Esophagus muscularis mucosa (tissue), 4 donors: ENCODE measurements around the gene GLA. TPM values are rescaled to one million over a fixed set of nuclear protein-coding genes. Genes with fewer than 3 reads are reported as not detected.

Experiments
- DNase-seq: peaks from one replicate; pipeline ENCODE4 v3.0.0-alpha.2; 2017; ENCODE audit errors: extremely low spot score
- H3K27ac ChIP-seq, 4 donors: fragments of 200-600 bp; sonication (generic); replicated peaks in 1 of 4; 1 replicate in 3 of 4; 2 replicates in 1 of 4; pipeline ENCODE4 v1.5.1; 2016 to 2019; ENCODE audit warnings: mild to moderate bottlenecking in 1 of 4
- H3K27me3 ChIP-seq, 4 donors: fragments of 200-600 bp; sonication (generic); one replicate each; pipeline versions ENCODE4 v1.5.1 to v1.6.0; 2016 to 2019
- H3K36me3 ChIP-seq, 4 donors: fragments of 200-600 bp; sonication (generic); one replicate each; pipeline ENCODE4 v1.5.1; 2016 to 2019
- H3K4me1 ChIP-seq, 4 donors: fragments of 200-600 bp; sonication (generic); one replicate each; pipeline ENCODE4 v1.5.1; 2016 to 2019
- H3K4me3 ChIP-seq, 4 donors: fragments of 200-600 bp; sonication (generic); 1 replicate in 2 of 4; 2 replicates in 2 of 4; pipeline ENCODE4 v1.5.1; 2016 to 2019; ENCODE audit warnings: mild to moderate bottlenecking in 4 of 4, moderate library complexity in 1 of 4
- H3K9me3 ChIP-seq, 4 donors: fragments of 200-600 bp; sonication (generic); 1 replicate in 3 of 4; 2 replicates in 1 of 4; pipeline ENCODE4 v1.5.1; 2016 to 2019
- CTCF ChIP-seq, 3 experiments: fragments of 200-600 bp in 2 of 3; fragments of 450-650 bp in 1 of 3; sonication (generic) in 2 of 3; IDR thresholded peaks; one replicate each; pipeline ENCODE4 v1.5.1; 2017 to 2019; ENCODE audit warnings: antibody characterized with exemption in 3 of 3, mild to moderate bottlenecking in 2 of 3, moderate library complexity in 1 of 3
- EP300 ChIP-seq: sonication (generic); formaldehyde crosslinking; IDR thresholded peaks from one replicate; pipeline ENCODE4 v1.6.1; 2017; ENCODE audit warnings: antibody characterized with exemption
- POLR2A ChIP-seq: fragments of 450-650 bp; IDR thresholded peaks from one replicate; pipeline ENCODE4 v1.6.1; 2017; ENCODE audit warnings: antibody characterized with exemption, moderate library complexity, mild to moderate bottlenecking, low read depth
- POLR2AphosphoS5 ChIP-seq, 2 donors: sonication (generic); formaldehyde crosslinking; IDR thresholded peaks; one replicate each; pipeline ENCODE4 v1.6.1; 2017; ENCODE audit warnings: antibody characterized with exemption in 2 of 2
- WGBS: methylation state at CpG from one replicate; pipeline ENCODE4 v1.1.5; 2018; 5-methylcytosine and 5-hydroxymethylcytosine counted together
- intact Hi-C: fragments of 100-400 bp; cut with DNase I; formaldehyde crosslinking; loops from one replicate; pipeline ENCODE4 v1.15.1; 2023
- total RNA-seq, 4 donors: library from RNA; depleted of rRNA; stranded (reverse); fragments of >200 nt; gene quantifications; one replicate each; pipeline versions ENCODE4 v1.1.0 to v1.2.1, GENCODE V29; 2016

The GLA gene
- total RNA-seq, 4 donors from 2014 or later, result 8.7 to 17.7 (median 15.9) TPM

GRCh38 chrX:101385026-101385684 lies 22.6 kb downstream of the GLA start:
- Histone ChIP-seq H3K27ac (peak overlapping the region in 1 of 4 donors; percentile 13), H3K36me3 (no peaks in the 10 kb centered on the region), H3K4me3 (peak overlapping the region in 2 of 4 donors; percentile 11 to 33), H3K9me3 (no peaks in the 10 kb centered on the region), H3K27me3 (no peaks in the 10 kb centered on the region), H3K4me1 (no peaks in the 10 kb centered on the region)
- WGBS, result 75% methylated on average over 7 of the region's 7 CpGs
- intact Hi-C loops, result no loop called here
- DNase-seq, result no peak
- TF ChIP-seq POLR2A (no peak), EP300 (no peak), POLR2AphosphoS5 (IDR thresholded peaks at IDR 0.05) (no peak), CTCF (IDR thresholded peaks at IDR 0.05) (no peak)

- no peaks in the 10 kb centered on the region for H3K27me3 ChIP-seq
- H3K4me1 ChIP-seq, result no peaks in the 10 kb centered on the region
- TF ChIP-seq POLR2AphosphoS5 (IDR thresholded peaks at IDR 0.05), result no peak
- no peaks in the 10 kb centered on the region for H3K9me3 ChIP-seq
- no peak for DNase-seq
- intact Hi-C loops, result no loop called here
- 64% methylated on average over 4 of the region's 4 CpGs for WGBS
- no peak overlapping the region for H3K27ac ChIP-seq
- no peak overlapping the region for H3K4me3 ChIP-seq
- no peaks in the 10 kb centered on the region for H3K36me3 ChIP-seq
Observed at GRCh38 chrX:101383679-101384205, 24.0 kb downstream of the GLA start.

- TF ChIP-seq POLR2AphosphoS5 (IDR thresholded peaks at IDR 0.05), result no peak
- no peak for TF ChIP-seq POLR2A
Observed at GRCh38 chrX:101377547-101377946, 30.2 kb downstream of the GLA start.

GRCh38 chrX:101370888-101371504 lies 36.7 kb downstream of the GLA start:
- intact Hi-C loops, result no loop called here
- Histone ChIP-seq H3K9me3 (no peaks in the 10 kb centered on the region), H3K27me3 (no peaks in the 10 kb centered on the region), H3K4me3 (no peak overlapping the region), H3K4me1 (no peaks in the 10 kb centered on the region), H3K36me3 (no peaks in the 10 kb centered on the region), H3K27ac (no peak overlapping the region)
- DNase-seq, result no peak
- TF ChIP-seq POLR2AphosphoS5 (IDR thresholded peaks at IDR 0.05), result no peak
- no peak for TF ChIP-seq CTCF (IDR thresholded peaks at IDR 0.05)
- no peak for TF ChIP-seq POLR2A
- 55% methylated on average over 3 of the region's 3 CpGs for WGBS

More at GRCh38 chrX:101377547-101377946, 30.2 kb downstream of the GLA start:
- H3K27ac ChIP-seq, result no peak overlapping the region
- intact Hi-C loops, result no loop called here
- no peaks in the 10 kb centered on the region for H3K27me3 ChIP-seq
- H3K4me3 ChIP-seq, result no peak overlapping the region
- no peaks in the 10 kb centered on the region for H3K9me3 ChIP-seq
- H3K36me3 ChIP-seq, result no peaks in the 10 kb centered on the region
- DNase-seq, result no peak
- WGBS, result 77% methylated on average over 1 of the region's 1 CpG
- H3K4me1 ChIP-seq, result no peaks in the 10 kb centered on the region

GRCh38 chrX:101369687-101370086 lies 38.0 kb downstream of the GLA start:
- Histone ChIP-seq H3K27ac (no peak overlapping the region), H3K36me3 (no peaks in the 10 kb centered on the region), H3K4me1 (no peaks in the 10 kb centered on the region), H3K9me3 (no peaks in the 10 kb centered on the region), H3K27me3 (no peaks in the 10 kb centered on the region), H3K4me3 (no peak overlapping the region)
- 70% methylated on average over 6 of the region's 6 CpGs for WGBS
- TF ChIP-seq EP300, result no peak
- no peak for DNase-seq
- intact Hi-C loops, result no loop called here

GRCh38 chrX:101368800-101369199 lies 38.9 kb downstream of the GLA start:
- Histone ChIP-seq H3K36me3 (no peaks in the 10 kb centered on the region), H3K27ac (no peak overlapping the region), H3K9me3 (no peaks in the 10 kb centered on the region), H3K4me1 (no peaks in the 10 kb centered on the region), H3K27me3 (no peaks in the 10 kb centered on the region), H3K4me3 (no peak overlapping the region)
- no peak for DNase-seq
- intact Hi-C loops, result no loop called here
- TF ChIP-seq POLR2AphosphoS5 (IDR thresholded peaks at IDR 0.05) (no peak), EP300 (no peak), CTCF (IDR thresholded peaks at IDR 0.05) (no peak), POLR2A (no peak)
